Calu3 (cell line): ENCODE results near the gene NPHS1. TPM values are rescaled to one million over a fixed set of nuclear protein-coding genes. Genes with fewer than 3 reads are reported as not detected.
A peak's percentile ranks its signal among the peaks of the same experiment; 100 is the strongest.
"Not testable (repeated sequence)": the region's sequence is repeated elsewhere in the genome, so short reads cannot be mapped to it uniquely, and the experiment has no call there.

Experiments used
- BruUV-seq: library from RNA; stranded (reverse); fragments of 400-500 nt; replicated peaks from 2 replicates; lab custom pipeline; 2021; lab: Mats Ljungman, UMichigan
- CTCF ChIA-PET: fragments of 300-600 bp; sonication (Branson Sonifier 250); formaldehyde crosslinking; loops from one replicate; lab custom pipeline; 2022; ENCODE audit warnings: antibody characterized with exemption; lab: Charles Lee
- DNase-seq: peaks from one replicate; pipeline ENCODE4 v3.0.0; 2022
- H3K27ac Mint-ChIP-seq: one replicate; pipeline ENCODE4 v1.8.0; 2022; ENCODE audit warnings: mixed read lengths; ENCODE audit not compliant: unreplicated experiment
- H3K27me3 Mint-ChIP-seq: one replicate; pipeline ENCODE4 v1.8.0; 2022; ENCODE audit warnings: mixed read lengths; ENCODE audit not compliant: unreplicated experiment
- H3K36me3 Mint-ChIP-seq: one replicate; pipeline ENCODE4 v1.8.0; 2022; ENCODE audit warnings: mild to moderate bottlenecking, moderate library complexity, mixed read lengths; ENCODE audit not compliant: insufficient read depth, unreplicated experiment
- H3K4me1 Mint-ChIP-seq: one replicate; pipeline ENCODE4 v1.8.0; 2022; ENCODE audit warnings: mild to moderate bottlenecking, low read depth, mixed read lengths; ENCODE audit not compliant: unreplicated experiment
- H3K4me3 Mint-ChIP-seq: one replicate; pipeline ENCODE4 v1.8.0; 2022; ENCODE audit warnings: mild to moderate bottlenecking, low read depth, moderate library complexity, mixed read lengths; ENCODE audit not compliant: unreplicated experiment
- H3K9me3 Mint-ChIP-seq: one replicate; pipeline ENCODE4 v1.8.0; 2022; ENCODE audit warnings: low read depth, mixed read lengths; ENCODE audit not compliant: unreplicated experiment
- CTCF ChIP-seq: fragments of 200-600 bp; IDR thresholded peaks from one replicate; pipeline ENCODE4 v1.8.0; 2022; ENCODE audit warnings: antibody characterized with exemption; ENCODE audit not compliant: unreplicated experiment
- intact Hi-C: fragments of 100-400 bp; cut with micrococcal nuclease; formaldehyde crosslinking; loops from one replicate; pipeline ENCODE4 v1.10.0; 2022; ENCODE audit not compliant: unreplicated experiment
- total RNA-seq: library from RNA; stranded (reverse); gene quantifications from 2 replicates; pipeline ENCODE4 v1.2.3, GENCODE V29; 2022

NPHS1 gene
- total RNA-seq, 1 experiment from 2014 or later, result not detected

GRCh38 chr19:35843676-35844481 lies 8.4 kb downstream of the NPHS1 start:
- peaks cover 23% of the 10 kb centered on the region for H3K4me1 Mint-ChIP-seq
- no peak overlapping the region for H3K27ac Mint-ChIP-seq
- CTCF ChIA-PET, result no interaction called here
- peaks cover 7% of the 10 kb centered on the region for H3K9me3 Mint-ChIP-seq
- TF ChIP-seq CTCF, result no peak
- no TSS peak for BruUV-seq
- peaks cover 6% of the 10 kb centered on the region for H3K36me3 Mint-ChIP-seq
- DNase-seq, result no peak
- peak overlapping the region; percentile 61 for H3K4me3 Mint-ChIP-seq
- intact Hi-C loops, result no loop called here
- H3K27me3 Mint-ChIP-seq, result peaks cover 69% of the 10 kb centered on the region

DNA sequence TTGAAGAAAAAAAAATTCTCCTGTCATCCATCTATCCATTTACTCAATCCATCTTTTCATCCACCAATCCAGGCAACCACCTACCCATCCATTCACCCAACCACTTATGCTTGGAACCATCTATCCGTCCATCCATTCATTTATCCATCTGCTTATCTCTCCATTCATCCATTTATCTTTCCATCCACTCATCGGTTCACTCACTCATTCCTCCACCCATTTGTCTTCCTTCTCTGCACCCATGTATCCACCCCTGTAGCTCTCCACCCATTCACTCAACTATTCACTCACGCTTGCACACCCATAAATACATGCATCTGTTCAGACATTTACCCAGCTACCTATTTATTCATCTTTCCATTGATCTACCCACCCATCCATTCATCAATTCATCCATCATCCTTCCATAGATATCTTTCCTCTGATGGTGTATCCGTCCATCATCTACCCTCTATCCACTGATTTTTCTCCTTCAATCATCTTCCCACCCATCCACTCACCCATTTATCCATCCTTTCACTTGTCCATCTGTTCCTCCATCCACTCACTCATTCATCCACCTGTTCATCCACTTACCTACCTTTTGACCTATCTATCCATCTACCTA lies 9.5 kb downstream of the NPHS1 start:
- H3K9me3 Mint-ChIP-seq, result peaks cover 7% of the 10 kb centered on the region
- intact Hi-C loops, result no loop called here
- CTCF ChIA-PET, result no interaction called here
- peaks cover 6% of the 10 kb centered on the region for H3K36me3 Mint-ChIP-seq
- BruUV-seq, result no TSS peak
- no peak for TF ChIP-seq CTCF
- DNase-seq, result no peak
- H3K4me3 Mint-ChIP-seq, result no peak overlapping the region
- H3K27ac Mint-ChIP-seq, result no peak overlapping the region
- peaks cover 59% of the 10 kb centered on the region for H3K27me3 Mint-ChIP-seq
- peaks cover 23% of the 10 kb centered on the region for H3K4me1 Mint-ChIP-seq

GRCh38 chr19:35841961-35842595 lies 10.2 kb downstream of the NPHS1 start:
- Mint-ChIP-seq H3K27me3 (peaks cover 60% of the 10 kb centered on the region), H3K4me3 (no peak overlapping the region), H3K36me3 (peaks cover 6% of the 10 kb centered on the region), H3K4me1 (peaks cover 23% of the 10 kb centered on the region), H3K9me3 (peaks cover 7% of the 10 kb centered on the region), H3K27ac (no peak overlapping the region)
- intact Hi-C loops, result no loop called here
- BruUV-seq, result no TSS peak
- CTCF ChIA-PET, result no interaction called here
- no peak for DNase-seq
- TF ChIP-seq CTCF, result no peak

GRCh38 chr19:35836096-35836495 lies 16.2 kb downstream of the NPHS1 start:
- DNase-seq, BruUV-seq, H3K9me3 Mint-ChIP-seq, H3K4me1 Mint-ChIP-seq, intact Hi-C loops, H3K4me3 Mint-ChIP-seq, H3K36me3 Mint-ChIP-seq, H3K27ac Mint-ChIP-seq: not testable (repeated sequence)
- H3K27me3 Mint-ChIP-seq, result peaks cover 61% of the 10 kb centered on the region
- CTCF ChIA-PET, result interaction anchor here (0.7 kb wide), 2 partner anchors 20 to 81 kb away, joined by 4 read pairs; no protein-coding TSS in a partner anchor
